Omental fat pad (tissue), 4 donors: Measurements from ENCODE around the gene TROAP. TPM values are rescaled to one million over a fixed set of nuclear protein-coding genes. Genes with fewer than 3 reads are reported as not detected.

Source experiments
- ATAC-seq: fragments of 150-250 bp; one replicate; pipeline ENCODE4 v1.9.1; 2016; ENCODE audit warnings: mild to moderate bottlenecking, moderate library complexity; ENCODE audit not compliant: low FRiP score
- DNase-seq: peaks from one replicate; pipeline ENCODE4 v3.0.0-alpha.2; 2019; ENCODE audit warnings: low spot score
- CTCF ChIP-seq, 3 donors: fragments of 450-650 bp; IDR thresholded peaks; one replicate each; pipeline ENCODE4 v1.5.1; 2016 to 2017; ENCODE audit warnings: antibody characterized with exemption in 3 of 3, mild to moderate bottlenecking in 3 of 3, moderate library complexity in 2 of 3
- total RNA-seq, 4 donors: library from RNA; depleted of rRNA; stranded (reverse); fragments of >200 nt; gene quantifications; one replicate each; pipeline ENCODE4 v1.1.0, GENCODE V29; 2016

TROAP gene
- total RNA-seq, 4 donors from 2014 or later: 0.37 to 1.6 TPM; not detected in 2

GRCh38 chr12:49292729-49293055 lies 30.4 kb upstream of the TROAP start:
- TF ChIP-seq CTCF (IDR thresholded peaks at IDR 0.05): no peak
- ATAC-seq (peak; percentile 55), DNase-seq (no peak)

GRCh38 chr12:49293056-49293956 lies 29.7 kb upstream of the TROAP start:
- DNase-seq (no peak), ATAC-seq (peak; percentile 71)
- TF ChIP-seq CTCF (IDR thresholded peaks at IDR 0.05): no peak

GRCh38 chr12:49294086-49294803 lies 28.8 kb upstream of the TROAP start:
- TF ChIP-seq CTCF (IDR thresholded peaks at IDR 0.05): no peak
- DNase-seq (no peak), ATAC-seq (peak; percentile 16)

- no peak for TF ChIP-seq CTCF (IDR thresholded peaks at IDR 0.05)
- no peak for DNase-seq
- ATAC-seq: no peak
Observed at GRCh38 chr12:49294804-49295081, 28.3 kb upstream of the TROAP start.

GRCh38 chr12:49295082-49295936 lies 27.7 kb upstream of the TROAP start, which contains the start of gene PRPH:
Gene PRPH, plus strand, starts transcription at chr12:49295147. Its CDS starts 54 bp downstream, at chr12:49295201.
- DNase-seq (no peak), ATAC-seq (no peak)
- TF ChIP-seq CTCF (IDR thresholded peaks at IDR 0.05): no peak

- TF ChIP-seq CTCF (IDR thresholded peaks at IDR 0.05): no peak
- DNase-seq: no peak
- ATAC-seq: no peak
Observed at GRCh38 chr12:49296034-49296835, 26.8 kb upstream of the TROAP start.
